Activated CD4-positive, CD25-positive, alpha-beta regulatory T cell (primary cell): ENCODE results near the gene KIF5C.
A peak's percentile ranks its signal among the peaks of the same experiment; 100 is the strongest.
"Not testable (repeated sequence)": the region's sequence is repeated elsewhere in the genome, so short reads cannot be mapped to it uniquely, and the experiment has no call there.

Experiments
- DNase-seq, 4 experiments: peaks; one replicate each; lab custom pipeline; 2025; lab: John Stamatoyannopoulos, UW

The KIF5C gene

DNA sequence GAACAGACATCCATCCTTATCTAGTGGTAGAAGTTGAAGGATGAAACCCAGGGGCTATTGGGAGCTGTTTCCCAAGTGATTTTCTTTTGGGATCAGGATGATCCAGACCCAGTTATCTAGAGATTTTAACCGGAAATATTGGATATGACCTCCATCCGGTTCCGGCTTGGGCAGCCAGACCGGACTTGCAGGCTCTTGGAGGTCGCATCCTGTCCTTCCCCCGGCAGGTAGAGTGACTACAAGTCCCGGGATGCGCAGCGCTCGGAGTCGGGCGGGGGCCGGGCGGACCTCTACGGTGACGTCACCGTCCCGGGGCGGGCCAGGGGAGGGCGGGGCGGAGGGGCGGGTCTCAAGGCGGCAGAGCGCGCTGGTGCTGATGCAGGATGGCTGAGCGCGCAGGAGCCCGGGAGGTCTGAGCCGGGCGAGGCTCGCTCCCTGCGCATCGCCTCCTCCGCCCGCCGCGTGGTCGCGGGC, at the start of gene KIF5C:
Gene KIF5C, plus strand, starts transcription at position 360 of the 474 bp plus-strand sequence. CDS start 391 bp downstream, outside the sequence.
- DNase-seq = peak; percentile 78 to 81 (median 80)

DNA sequence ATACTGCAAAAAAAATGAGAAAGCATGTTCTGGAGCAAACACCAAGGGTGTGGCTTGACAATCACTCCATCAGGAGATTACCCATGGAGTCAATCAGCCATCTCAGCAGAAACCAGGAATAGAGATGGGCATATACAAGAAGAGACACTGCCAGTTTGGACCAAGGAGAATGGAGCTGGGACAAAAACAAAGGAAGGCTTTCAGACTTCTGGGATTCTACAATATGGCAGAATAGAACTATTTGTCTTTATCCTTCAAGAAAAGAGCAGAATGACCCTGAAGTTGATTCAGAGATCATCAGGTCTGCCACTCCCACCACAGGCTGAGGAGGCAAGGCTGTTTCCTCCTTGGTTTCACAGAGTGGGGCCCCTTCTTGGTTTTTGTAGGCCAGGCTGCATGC, 48.2 kb upstream of the KIF5C start:
- no peak for DNase-seq

DNA sequence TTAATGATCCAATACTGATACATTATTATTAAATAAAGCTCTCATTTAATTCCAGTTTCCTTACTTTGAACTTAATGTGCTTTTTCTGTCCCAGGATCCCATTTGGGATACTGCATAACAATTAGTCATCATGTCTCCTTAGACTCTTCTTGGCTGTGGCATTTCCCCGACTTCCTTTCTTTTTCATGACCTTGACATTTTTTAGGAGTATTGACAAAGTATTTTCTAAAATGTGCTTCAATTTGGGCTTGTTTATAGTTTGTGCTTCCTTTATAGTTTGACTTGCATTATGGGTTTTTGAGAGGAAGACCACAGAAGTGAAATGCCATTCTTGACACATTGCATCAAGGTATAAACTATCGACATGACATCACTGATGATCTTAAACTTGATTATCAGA, 46.1 kb upstream of the KIF5C start:
- DNase-seq = no peak

DNA sequence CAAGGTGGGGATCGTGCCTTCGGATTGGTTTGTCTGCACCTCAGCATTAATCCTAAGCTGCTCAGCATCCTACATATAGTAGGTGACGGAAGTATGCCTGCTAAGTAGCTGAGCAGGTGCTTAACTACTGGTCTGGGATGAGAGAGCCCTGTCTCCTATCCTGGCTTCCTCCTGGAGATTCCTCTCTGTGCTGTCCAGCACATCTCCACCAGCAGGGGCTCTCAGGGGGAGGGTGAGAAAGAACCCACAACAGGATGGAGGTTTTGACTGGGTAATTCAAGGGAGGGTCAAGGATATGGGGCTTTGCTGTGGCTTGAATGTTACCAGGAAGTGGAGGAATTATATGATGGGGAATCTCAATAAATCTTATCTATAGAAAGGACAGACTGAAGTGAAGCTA, 45.4 kb upstream of the KIF5C start:
- DNase-seq = no peak

DNA sequence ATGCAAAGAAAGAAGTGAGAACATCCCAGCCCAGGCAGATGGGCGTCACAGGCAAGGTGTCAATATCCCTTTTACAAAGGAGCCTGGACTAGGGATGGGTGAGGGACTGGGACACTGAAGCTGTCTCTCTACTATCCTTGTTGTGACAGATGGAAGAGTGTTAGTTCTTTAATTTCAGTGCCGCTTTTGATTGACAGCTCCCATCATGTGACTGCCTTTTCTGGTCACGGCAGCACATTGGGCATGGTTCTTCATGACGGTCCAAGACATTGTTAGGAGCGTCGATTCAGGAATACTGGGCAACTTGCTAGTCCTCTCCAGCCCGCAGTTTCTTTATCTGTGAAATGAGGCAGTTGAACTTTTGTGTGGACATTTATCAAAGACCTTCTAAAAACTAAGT, 42.4 kb upstream of the KIF5C start:
- DNase-seq = no peak

DNA sequence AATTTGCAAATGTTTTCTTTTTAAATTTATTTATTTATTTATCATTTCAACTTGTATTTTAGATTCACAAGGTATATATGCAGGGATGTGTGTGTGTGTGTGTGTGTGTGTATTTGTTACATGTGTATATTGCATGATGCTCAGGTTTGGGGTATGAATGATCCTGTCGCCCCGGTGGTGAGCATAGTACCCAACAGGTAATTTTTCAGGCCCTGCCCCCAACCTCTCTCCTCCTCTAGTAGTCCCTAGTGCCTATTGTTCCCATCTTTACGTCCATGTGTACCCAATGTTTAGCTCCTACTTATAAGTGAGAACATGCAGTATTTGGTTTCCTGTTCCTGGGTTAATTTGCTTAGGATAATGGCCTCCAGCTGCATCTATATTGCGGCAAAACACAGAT, 33.0 kb upstream of the KIF5C start:
- no peak for DNase-seq

DNA sequence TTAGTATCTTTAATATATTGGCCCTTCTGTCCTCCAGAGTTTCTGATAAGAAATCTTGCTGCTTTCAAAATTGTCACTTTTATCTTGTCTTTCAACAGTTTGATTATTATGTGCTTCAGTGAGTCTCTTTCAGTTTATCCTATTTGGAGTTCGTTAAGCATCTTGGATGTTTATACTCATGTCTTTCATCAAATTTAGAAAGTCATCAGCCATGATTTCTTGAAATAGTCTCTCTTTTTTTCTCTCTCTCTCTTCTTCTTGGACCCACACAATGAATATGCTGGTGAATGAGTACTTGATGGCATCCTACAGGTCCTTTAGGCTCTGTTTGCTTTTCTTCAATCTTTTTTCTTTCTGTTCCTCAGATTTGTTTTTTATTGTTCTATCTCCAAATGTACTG, 26.9 kb upstream of the KIF5C start:
- no peak for DNase-seq

DNA sequence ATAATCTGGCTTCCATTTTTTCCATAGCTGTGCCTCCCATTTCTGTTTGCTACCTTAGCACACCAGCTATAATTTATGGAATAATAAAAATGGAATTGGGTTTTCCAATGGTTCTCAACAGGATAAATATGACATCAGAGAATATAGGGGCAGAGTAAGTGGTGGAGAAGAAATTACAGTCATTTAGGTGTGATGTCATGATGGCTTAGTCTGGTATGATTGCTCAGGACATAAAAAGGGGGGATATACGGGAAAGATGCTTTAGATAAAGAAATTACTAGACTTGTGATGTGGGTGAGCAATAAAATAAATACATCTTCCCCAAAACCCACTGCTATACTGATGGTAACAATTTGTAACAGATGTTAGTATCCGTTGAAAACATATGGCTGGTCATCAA, 21.6 kb upstream of the KIF5C start:
- no peak for DNase-seq

DNA sequence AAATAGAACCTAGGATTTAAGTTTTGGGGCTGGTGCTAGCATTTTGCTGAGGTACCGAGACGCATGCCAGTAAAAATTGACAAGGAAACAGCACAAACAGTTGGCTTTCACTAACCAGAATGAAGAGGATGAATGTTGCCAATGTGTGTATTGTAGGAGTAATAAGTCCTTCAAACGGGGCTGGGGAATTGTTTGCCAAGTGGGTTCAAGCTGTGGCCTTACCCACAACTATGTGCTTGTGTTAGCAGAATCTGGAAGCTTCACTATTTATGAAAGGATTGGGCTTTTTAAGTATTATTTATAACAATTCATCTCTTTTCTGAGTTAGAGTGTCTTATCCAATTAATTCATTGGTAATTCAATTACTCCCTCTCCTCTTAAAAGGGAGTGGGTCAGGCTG, 15.0 kb upstream of the KIF5C start:
- DNase-seq = no peak

DNA sequence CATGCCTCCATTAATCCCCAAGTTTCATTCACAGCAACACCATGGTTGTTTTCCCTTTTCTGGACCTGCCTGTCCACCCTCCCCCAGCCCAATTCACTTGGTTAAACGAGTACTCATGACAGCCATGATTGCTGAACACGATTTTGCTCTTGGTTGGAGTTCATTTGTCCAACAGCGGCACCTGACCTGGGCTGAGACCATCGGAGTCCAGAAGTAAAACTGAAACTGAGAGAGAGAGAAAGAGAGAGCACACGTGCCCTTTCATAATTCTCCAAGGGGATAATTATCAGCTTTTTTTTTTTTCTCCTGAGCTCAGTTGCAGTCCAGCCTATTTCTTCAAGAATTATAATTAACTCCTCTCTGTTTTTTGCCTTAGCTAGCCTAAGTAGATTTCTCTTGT, 13.7 kb upstream of the KIF5C start:
- no peak for DNase-seq

DNA sequence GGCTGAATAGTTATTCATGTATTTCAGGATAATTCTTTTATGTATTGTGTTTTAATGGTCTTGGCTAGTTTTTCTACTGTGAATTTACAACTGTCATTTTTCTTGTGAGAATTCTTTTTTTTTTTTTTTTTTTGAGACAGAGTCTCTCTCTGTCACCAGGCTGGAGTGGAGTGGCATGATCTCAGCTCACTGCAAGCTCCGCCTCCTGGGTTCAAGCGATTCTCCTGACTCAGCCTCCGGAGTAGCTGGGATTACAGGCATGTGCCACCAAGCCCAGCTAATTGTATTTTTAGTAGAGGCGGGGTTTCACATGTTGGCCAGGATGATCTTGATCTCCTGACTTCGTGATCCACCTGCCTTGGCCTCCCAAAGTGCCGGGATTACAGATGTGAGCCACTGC, 12.5 kb upstream of the KIF5C start:
- DNase-seq = not testable (repeated sequence)

DNA sequence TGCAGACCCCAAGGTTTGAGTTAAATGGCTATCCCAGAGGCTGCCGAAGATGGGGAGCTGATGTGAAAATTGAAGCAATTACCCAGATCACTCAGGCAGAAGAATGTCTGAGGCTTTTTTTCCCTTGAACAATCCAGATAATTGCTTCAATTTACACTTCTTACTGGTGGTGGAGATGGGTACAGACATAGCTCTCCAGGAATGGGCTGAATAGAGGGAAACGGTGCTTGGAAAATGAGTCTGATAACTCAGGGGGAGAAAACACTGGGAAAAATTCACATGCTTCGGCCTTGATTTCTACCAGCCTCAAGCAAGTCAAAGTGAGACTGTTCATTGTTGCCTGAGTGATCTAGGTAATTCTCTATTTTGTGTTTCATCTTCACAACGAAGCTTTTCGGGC, 9.5 kb upstream of the KIF5C start:
- DNase-seq = no peak

DNA sequence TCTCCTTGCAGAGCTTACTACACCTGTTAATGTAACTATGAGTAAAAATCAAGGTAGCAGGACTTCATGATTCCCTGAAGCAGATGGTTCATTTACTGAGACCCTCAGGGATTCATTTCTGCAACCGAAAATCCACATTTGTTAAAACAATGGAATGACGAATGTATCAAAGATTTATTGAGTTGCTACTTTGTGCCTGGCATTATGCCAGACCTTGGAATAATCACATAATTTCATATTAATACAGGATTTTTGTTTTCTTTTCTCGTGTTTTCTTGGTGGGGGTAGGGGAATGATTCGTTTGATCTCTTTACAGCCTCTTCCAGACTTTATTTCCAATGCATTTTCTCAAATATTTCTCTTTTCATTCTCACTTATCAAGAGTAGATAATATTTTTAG, 8.9 kb upstream of the KIF5C start:
- DNase-seq = no peak

DNA sequence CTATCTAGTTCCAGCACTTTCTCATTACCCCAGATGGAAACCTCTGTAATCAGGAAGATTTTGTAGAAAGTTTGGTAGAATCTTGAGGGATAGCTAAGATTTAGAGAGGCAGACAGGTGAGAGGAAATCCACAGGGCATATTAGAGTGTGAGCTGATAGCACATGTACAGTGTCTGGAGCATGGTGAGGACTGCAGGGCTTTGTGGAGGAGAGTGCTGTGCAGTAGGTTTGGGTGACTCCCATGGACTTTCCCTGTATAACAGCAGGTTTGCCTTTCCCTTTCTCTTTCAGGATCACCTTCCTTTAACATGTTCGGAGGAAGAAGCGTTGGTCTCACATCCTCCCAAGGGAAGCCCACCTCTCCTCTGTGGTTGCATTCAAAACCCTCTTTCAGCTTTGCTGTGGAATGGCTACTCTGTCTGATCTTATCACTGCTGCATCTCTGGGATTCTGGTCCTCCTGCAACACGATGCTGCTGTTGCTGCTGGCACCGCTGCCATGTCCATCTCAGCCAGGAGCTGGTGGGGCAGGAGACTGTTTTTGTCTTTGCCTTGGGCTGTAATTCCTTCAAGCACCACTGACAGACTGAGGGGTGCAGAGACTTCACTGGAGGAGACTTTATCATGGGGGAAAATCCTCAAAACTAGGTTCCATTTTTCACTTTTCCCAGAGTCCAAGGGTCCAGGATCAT, 7.8 kb upstream of the KIF5C start:
- DNase-seq = no peak

DNA sequence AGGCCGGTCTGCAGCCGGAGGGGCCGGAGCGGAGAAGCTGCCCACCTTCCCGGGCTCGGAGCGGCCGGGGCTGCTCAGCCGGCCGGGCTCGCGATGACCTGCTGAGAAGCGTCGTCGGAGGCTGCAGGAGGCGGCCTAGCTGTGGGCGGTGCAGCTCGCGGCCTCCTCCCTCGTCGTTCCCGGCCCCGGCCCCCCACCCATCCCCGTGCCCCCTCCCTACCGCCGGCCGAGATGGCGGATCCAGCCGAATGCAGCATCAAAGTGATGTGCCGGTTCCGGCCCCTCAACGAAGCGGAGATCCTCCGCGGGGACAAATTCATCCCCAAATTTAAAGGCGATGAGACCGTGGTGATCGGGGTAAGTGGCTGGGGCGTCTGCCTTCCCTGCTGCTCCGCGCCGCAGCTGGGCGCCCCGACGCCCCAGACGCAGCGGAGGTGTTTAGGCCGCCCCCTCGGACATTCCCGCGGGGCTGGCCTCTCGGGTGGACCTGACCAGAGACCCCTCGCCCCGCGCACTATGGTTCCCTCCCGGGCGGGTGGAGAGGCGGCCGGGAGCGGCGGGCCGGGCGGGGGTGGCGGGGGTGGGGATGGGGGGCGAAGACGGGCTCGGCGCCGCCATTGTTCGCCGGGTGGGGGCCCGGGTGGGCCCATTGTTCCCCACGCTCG, 492 bp downstream of the KIF5C start:
- DNase-seq = no peak

DNA sequence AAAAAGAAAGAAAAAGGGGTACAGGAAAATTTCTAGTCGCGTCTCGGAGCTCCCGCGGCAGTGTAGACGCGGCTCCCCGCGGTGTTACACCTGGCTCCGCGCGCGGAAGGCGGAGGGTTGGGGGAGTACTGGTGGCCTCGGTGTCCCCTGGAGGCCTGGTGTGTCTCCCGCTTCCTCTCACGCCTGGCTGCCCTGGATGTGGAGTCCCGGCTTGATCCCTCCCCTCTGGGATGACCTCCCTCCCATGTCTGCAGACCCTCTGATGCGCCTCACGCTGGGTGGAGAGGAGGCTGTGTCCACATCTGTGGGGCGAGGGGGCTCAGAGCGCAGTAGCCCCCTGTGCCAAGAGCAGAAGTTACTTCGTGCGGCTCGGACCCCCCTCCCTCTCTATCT, 1.2 kb downstream of the KIF5C start:
- no peak for DNase-seq

DNA sequence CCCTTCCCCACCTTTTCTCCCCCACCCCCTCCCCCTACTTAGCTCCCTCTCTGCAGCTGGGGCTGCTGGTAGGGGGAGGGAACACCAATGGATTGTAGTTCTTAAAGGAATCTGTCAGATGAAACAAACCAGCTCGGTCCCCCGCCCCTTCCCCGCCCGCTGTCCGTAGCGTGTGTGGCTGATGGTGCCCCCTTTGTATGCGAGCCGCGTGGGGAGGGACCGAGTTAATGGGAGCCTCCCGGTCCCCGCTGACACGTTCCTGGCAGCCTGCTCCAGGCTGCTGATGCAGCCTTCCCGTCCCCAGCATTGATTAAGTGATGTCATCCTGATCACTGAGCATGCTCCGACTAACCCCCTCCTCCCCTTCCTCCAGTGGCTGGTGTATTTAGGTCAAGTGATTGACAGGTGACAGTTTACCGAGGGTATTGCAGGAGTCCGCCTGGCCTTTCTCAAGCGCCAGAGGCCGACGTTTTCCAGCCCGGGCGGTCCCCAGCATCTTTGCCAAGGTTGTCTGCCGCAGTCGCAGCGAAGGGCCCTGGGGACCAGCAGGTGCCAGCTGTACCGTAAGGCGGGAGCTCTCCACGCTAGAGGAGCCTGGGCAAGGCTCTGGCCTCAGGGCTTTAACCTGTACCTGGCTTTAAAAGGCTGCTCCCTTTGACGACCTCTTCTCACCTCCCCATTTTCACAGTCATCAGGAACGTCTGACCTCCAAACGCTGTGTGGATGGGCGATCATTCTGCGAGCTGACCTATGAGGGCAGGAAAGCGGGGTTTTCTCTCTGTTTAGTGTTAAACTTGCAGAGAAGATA, 1.8 kb downstream of the KIF5C start:
- no peak for DNase-seq

DNA sequence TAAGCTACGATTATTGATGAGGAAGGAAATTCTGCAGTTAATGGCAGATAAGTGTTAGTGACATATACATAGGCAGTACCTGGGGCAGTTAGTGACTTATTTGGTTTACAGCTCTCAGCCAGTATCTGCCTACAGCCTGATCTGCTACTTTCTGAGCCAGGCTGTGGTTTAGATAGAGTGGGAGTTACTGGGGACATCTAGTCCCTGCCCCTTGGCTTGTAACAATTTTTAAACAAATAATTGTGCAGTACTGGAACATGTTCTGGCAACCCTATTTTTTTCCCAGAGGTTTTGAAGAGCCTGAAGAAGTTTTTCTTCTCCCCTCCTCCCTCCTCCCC, 2.3 kb downstream of the KIF5C start:
- DNase-seq = no peak

DNA sequence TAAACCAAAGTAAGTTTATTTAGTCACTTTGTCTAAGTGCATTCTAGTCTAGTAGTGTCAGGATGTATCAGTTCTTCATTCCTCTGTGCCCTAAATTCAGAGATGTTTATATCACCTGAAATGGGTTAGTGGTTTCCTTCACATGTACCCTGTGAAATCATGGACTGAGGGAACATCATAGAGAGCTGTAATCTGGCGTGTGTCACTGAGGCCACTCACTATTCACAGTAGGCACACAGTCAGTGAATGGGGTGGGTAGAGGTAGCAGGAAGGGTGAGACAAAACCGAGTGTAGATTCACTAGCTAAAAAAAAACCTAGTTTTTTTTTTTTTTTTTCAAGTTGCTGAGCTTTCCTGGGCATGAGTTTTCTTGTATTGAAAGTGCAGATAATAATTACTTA, 5.6 kb downstream of the KIF5C start:
- DNase-seq = no peak

DNA sequence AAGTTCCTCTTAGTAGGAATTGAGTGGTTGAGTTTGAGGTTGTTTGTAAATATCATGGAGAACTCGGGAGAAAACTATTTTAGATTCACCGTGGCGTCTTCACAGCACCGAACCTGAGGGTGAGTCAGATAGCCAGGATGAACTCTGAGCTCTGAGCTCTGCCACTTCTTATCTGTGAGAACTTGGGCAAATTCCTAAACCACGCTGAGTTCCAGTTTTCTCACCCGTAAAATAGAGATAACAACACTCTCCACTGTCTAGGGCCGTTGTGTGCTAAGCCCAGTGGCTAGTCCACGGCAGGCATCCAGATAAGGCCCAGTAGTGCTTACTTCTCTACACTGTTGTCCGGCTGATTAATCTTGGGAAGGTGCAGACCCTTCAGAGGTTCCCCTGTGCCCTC, 7.0 kb downstream of the KIF5C start:
- no peak for DNase-seq

DNA sequence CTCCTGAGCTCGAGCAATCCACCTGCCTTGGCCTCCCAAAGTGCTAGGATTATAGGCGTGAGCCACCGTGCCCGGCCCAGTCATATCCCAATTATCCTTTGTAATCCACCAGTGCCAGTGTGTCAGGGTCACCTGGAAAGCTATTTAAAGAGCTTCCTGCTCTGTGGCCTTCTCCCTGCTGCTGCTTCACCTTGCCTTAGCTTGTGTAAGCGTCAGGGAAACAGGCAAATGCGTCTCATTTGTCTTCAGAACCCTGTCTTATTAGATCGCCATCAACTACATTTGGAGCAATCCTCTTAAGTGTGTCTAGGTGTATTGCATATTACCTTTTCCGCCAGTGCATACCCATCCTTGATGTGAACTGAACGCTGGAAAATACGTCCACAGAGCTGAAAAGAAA, 10.2 kb downstream of the KIF5C start:
- no peak for DNase-seq

DNA sequence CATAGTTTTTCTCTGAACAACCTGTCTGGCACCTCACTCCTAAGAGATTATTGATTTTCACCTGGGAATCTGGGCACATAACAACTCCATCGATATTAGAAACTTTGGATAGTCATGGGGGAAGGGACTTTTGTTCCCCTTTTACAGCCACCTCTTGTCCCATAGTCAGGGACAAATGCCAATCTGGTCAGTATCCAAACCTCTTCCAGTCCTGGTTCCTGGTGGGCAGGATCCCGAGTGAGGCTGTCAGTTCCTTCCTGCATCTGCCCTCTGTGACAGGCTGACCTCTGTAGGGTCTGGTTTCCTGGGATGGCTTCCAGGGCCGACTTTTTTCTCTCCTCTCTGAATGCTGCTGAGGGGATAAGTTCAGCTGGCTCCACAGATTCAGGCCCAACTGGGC, 11.0 kb downstream of the KIF5C start:
- DNase-seq = no peak

DNA sequence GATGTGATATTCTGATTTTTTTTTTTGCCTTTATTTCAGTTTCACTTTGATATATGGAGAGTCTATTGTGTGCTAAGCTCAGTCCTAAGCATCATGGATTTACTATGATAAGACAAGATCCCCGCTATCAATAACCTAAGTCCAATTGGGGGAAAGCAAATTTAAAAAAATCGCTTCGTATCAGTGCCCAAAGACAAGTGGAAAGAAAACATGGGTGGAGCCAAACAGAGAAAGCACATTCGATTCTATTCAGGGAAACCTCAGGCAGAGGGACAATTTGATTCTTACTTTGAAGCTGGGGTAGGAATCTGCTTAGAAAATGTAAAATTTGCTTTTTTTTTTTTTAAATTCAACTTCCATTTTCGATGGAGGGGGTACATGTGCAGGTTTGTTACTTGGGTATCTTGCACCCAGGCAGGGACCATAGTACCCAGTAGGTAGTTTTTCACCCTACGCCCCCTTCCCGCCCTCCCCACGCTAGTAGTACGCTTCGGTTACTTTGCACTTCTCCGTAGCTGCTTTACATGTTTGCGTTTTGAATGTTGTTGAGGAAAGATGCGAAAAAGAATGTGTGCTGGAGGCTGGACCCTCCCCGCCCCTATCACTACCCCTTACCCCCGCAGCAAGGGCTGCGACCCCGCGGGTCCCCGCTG, 12.4 kb downstream of the KIF5C start:
- no peak for DNase-seq
